Adrenal gland (tissue), 12 donors: ENCODE results near the gene CTU2. TPM values are rescaled to one million over a fixed set of nuclear protein-coding genes. Genes with fewer than 3 reads are reported as not detected.
A peak's percentile ranks its signal among the peaks of the same experiment; 100 is the strongest.

Experiments used
- DNase-seq, 7 donors: peaks; one replicate each; pipeline ENCODE4 v3.0.0-alpha.2; 2019 to 2020
- H3K27ac ChIP-seq, 5 donors: fragments of 200-600 bp; sonication (generic) in 4 of 5; 1 replicate in 3 of 5; 2 replicates in 2 of 5; pipeline versions ENCODE4 v1.5.1 to v1.8.0; 2016 to 2020; ENCODE audit warnings: mild to moderate bottlenecking in 1 of 5
- H3K27me3 ChIP-seq: fragments of 200-600 bp; 2 replicates; pipeline ENCODE4 v1.8.0; 2021
- H3K36me3 ChIP-seq, 2 donors: fragments of 200-600 bp; replicated peaks in 1 of 2; 1 replicate in 1 of 2; 2 replicates in 1 of 2; pipeline versions ENCODE4 v1.5.1 to v1.8.0; 2018 to 2022
- H3K4me1 ChIP-seq, 2 donors: fragments of 200-600 bp; replicated peaks in 1 of 2; 1 replicate in 1 of 2; 2 replicates in 1 of 2; pipeline versions ENCODE4 v1.5.1 to v1.8.0; 2018 to 2021
- H3K4me3 ChIP-seq, 4 donors: fragments of 200-600 bp; sonication (generic) in 3 of 4; one replicate each; pipeline ENCODE4 v1.5.1; 2016 to 2018
- H3K9me3 ChIP-seq, 3 donors: fragments of 200-600 bp; sonication (generic) in 1 of 3; replicated peaks in 1 of 3; 1 replicate in 2 of 3; 2 replicates in 1 of 3; pipeline versions ENCODE4 v1.5.1 to v1.8.0; 2016 to 2021
- CTCF ChIP-seq, 6 experiments: fragments of 450-650 bp in 4 of 6; fragments of 200-600 bp in 2 of 6; sonication (generic) in 1 of 6; IDR thresholded peaks; 1 replicate in 5 of 6; 2 replicates in 1 of 6; pipeline versions ENCODE4 v1.5.1 to v1.8.0; 2016 to 2021; ENCODE audit warnings: antibody characterized with exemption in 6 of 6, mild to moderate bottlenecking in 2 of 6, moderate library complexity in 1 of 6
- POLR2A ChIP-seq, 2 donors: fragments of 450-650 bp; IDR thresholded peaks; one replicate each; pipeline ENCODE4 v1.6.1; 2017; ENCODE audit warnings: antibody characterized with exemption in 2 of 2, mild to moderate bottlenecking in 2 of 2, moderate library complexity in 1 of 2
- WGBS, 4 donors: extraction: QIAGEN DNeasy Blood & Tissue Kit in 2 of 4; methylation state at CpG; one replicate each; pipeline versions ENCODE4 v1.1.5 to v1.1.7; 2013 to 2017; 5-methylcytosine and 5-hydroxymethylcytosine counted together
- intact Hi-C, 2 donors: fragments of 100-400 bp; cut with DNase I; formaldehyde crosslinking; loops; one replicate each; pipeline versions ENCODE4 v1.14.1 to v1.15.0; 2022 to 2023
- polyA plus RNA-seq, 3 donors: library from polyadenylated mRNA; stranded (reverse); fragments of 200-250 nt in 2 of 3; fragments of 350-450 nt in 1 of 3; fragmentation: Illumina TruSeq in 1 of 3; extraction: RNeasy Lipid Tissue Mini Kit (QIAGEN cat#74804) in 1 of 3; gene quantifications; one replicate each; pipeline ENCODE4 v1.2.3, GENCODE V29; 2013 to 2014
- total RNA-seq, 9 donors: library from RNA; depleted of rRNA in 4 of 9; stranded (reverse); fragments of >200 nt in 4 of 9; fragments of 120-200 nt in 1 of 9; fragmentation: NEBNext Ultra II Directional in 1 of 9; extraction: Animal tissue kit (Norgen Biotek cat#: 25700) in 1 of 9; gene quantifications; one replicate each; pipeline versions ENCODE4 v1.1.0 to v1.2.4, GENCODE V29; 2013 to 2023
- donor health status: healthy with polysubstance abuse.
- donor health status: Bipolar disorder and iron deficiency.
- donor health status: DM: yes; HTN: yes; CAD: no.
- donor health status: DM: no; HTN: no; CAD: no.
- donor health status: DM: no; HTN: no; CAD: no.
- donor health status: DM: yes; HTN: yes; CAD: no.

The CTU2 gene
- total and polyA plus RNA-seq, 12 donors = 3.6 to 43.8 (median 14.0) TPM

GRCh38 chr16:88697831-88698615 lies 8.3 kb upstream of the CTU2 start:
- DNase-seq = no peak
- H3K4me3 ChIP-seq = no peak overlapping the region
- TF ChIP-seq POLR2A (IDR thresholded peaks at IDR 0.05) (no peak), CTCF (IDR thresholded peaks at IDR 0.05) (peak in 3 of 6 experiments; percentile 13 to 26 (median 22))
- H3K36me3 ChIP-seq = peaks cover 0 to 40% of the 10 kb centered on the region in 2 donors
- H3K27ac ChIP-seq = peak overlapping the region in 1 of 5 donors; percentile 69
- intact Hi-C loops = no loop called here
- H3K9me3 ChIP-seq = no peaks in the 10 kb centered on the region
- peaks cover 16 to 22% of the 10 kb centered on the region in 2 donors for H3K4me1 ChIP-seq
- 81 to 86% (median 84%) methylated on average over 31 to 37 of the region's 37 CpGs for WGBS, 4 donors
- H3K27me3 ChIP-seq = no peaks in the 10 kb centered on the region

GRCh38 chr16:88698646-88699045 lies 7.7 kb upstream of the CTU2 start:
- Histone ChIP-seq H3K4me1 (peaks cover 16 to 25% of the 10 kb centered on the region in 2 donors), H3K9me3 (no peaks in the 10 kb centered on the region), H3K4me3 (no peak overlapping the region), H3K27me3 (no peaks in the 10 kb centered on the region), H3K36me3 (peaks cover 0 to 40% of the 10 kb centered on the region in 2 donors), H3K27ac (no peak overlapping the region)
- TF ChIP-seq CTCF (IDR thresholded peaks at IDR 0.05) (no peak), POLR2A (IDR thresholded peaks at IDR 0.05) (no peak)
- intact Hi-C loops = no loop called here
- no peak for DNase-seq
- 90 to 97% (median 95%) methylated on average over 22 to 25 of the region's 25 CpGs; no CpG with 5 or more reads in 1 of the 4 donors for WGBS, 4 donors

- DNase-seq = no peak
- Histone ChIP-seq H3K27ac (no peak overlapping the region), H3K4me3 (no peak overlapping the region), H3K27me3 (no peaks in the 10 kb centered on the region), H3K9me3 (no peaks in the 10 kb centered on the region), H3K4me1 (peaks cover 16 to 27% of the 10 kb centered on the region in 2 donors), H3K36me3 (peaks cover 0 to 40% of the 10 kb centered on the region in 2 donors)
- WGBS, 4 donors = 88 to 97% (median 92%) methylated on average over 5 to 16 of the region's 16 CpGs
- TF ChIP-seq CTCF (IDR thresholded peaks at IDR 0.05) (no peak), POLR2A (IDR thresholded peaks at IDR 0.05) (no peak)
- intact Hi-C loops = no loop called here
Observed at GRCh38 chr16:88699180-88699579, 7.1 kb upstream of the CTU2 start.

- TF ChIP-seq CTCF (IDR thresholded peaks at IDR 0.05) (no peak), POLR2A (IDR thresholded peaks at IDR 0.05) (no peak)
- intact Hi-C loops = no loop called here
- Histone ChIP-seq H3K27ac (peak overlapping the region in 3 of 5 donors; percentile 60 to 77 (median 60)), H3K4me1 (peaks cover 21 to 38% of the 10 kb centered on the region in 2 donors), H3K4me3 (no peak overlapping the region), H3K9me3 (no peaks in the 10 kb centered on the region), H3K27me3 (no peaks in the 10 kb centered on the region), H3K36me3 (peaks cover 0 to 40% of the 10 kb centered on the region in 2 donors)
- WGBS, 4 donors = 64 to 69% (median 66%) methylated on average over 10 to 14 of the region's 14 CpGs
- DNase-seq = no peak
Observed at GRCh38 chr16:88700322-88700635, 6.0 kb upstream of the CTU2 start.
